HEK293 (cell line): ENCODE data around the gene ARID3B.

Source experiments
- CTCF ChIA-PET: fragments of 350-600 bp; formaldehyde crosslinking; extraction: SDS; loops from one replicate; lab custom pipeline; 2021; ENCODE audit warnings: antibody characterized with exemption; lab: Yijun Ruan, JAX
- POLR2A ChIA-PET: fragments of 300-600 bp; formaldehyde crosslinking; extraction: SDS; loops from one replicate; lab custom pipeline; 2020; ENCODE audit warnings: antibody characterized with exemption, inconsistent platforms; lab: Yijun Ruan, JAX
- H3K27ac ChIP-seq: fragments of 200-500 bp; sonication (Bioruptor generic); 2 replicates; pipeline ENCODE4 v1.5.1; 2014; ENCODE audit warnings: low read depth, low read length, control low read depth, inconsistent platforms; ENCODE audit errors: extremely low read depth
- H3K36me3 ChIP-seq, 2 experiments: fragments of 200-500 bp in 1 of 2; sonication (Bioruptor generic) in 1 of 2; 1 replicate in 1 of 2; 2 replicates in 1 of 2; pipeline ENCODE4 v1.5.1; 2014 to 2017; ENCODE audit warnings: inconsistent platforms in 2 of 2, low read length in 2 of 2; ENCODE audit not compliant: control insufficient read depth in 2 of 2, insufficient read depth in 1 of 2
- H3K4me1 ChIP-seq: fragments of 200-500 bp; sonication (Bioruptor generic); 2 replicates; pipeline ENCODE4 v1.5.1; 2014; ENCODE audit warnings: mild to moderate bottlenecking, low read length, inconsistent platforms; ENCODE audit not compliant: control insufficient read depth, insufficient read depth
- H3K4me3 ChIP-seq: 2 replicates; pipeline ENCODE4 v1.5.1; 2011; ENCODE audit warnings: low read depth, mild to moderate bottlenecking, control low read depth, low read length, moderate library complexity
- H3K9me3 ChIP-seq: fragments of 200-500 bp; sonication (Bioruptor generic); 2 replicates; pipeline ENCODE4 v1.5.1; 2014; ENCODE audit warnings: low read depth, low read length, inconsistent platforms; ENCODE audit not compliant: control insufficient read depth, insufficient read depth
- HOXA7 ChIP-seq: sonication (generic); formaldehyde crosslinking; IDR thresholded peaks from 2 replicates; pipeline ENCODE4 v1.8.1; 2022; ENCODE audit warnings: missing genetic modification reagents, borderline replicate concordance
- KLF8 ChIP-seq: fragments of 450-650 bp; formaldehyde crosslinking; IDR thresholded peaks from 2 replicates; pipeline ENCODE4 v1.5.1; 2016; ENCODE audit warnings: missing biosample characterization, missing genetic modification characterization
- YY1 ChIP-seq: fragments of 450-650 bp; formaldehyde crosslinking; IDR thresholded peaks from 2 replicates; pipeline ENCODE4 v1.5.1; 2018; ENCODE audit warnings: missing biosample characterization, missing genetic modification characterization
- ZBTB20 ChIP-seq: fragments of 450-650 bp; formaldehyde crosslinking; IDR thresholded peaks from 2 replicates; pipeline ENCODE4 v1.5.1; 2016; ENCODE audit warnings: missing biosample characterization, missing genetic modification characterization
- ZBTB48 ChIP-seq: fragments of 450-650 bp; formaldehyde crosslinking; IDR thresholded peaks from 2 replicates; pipeline ENCODE4 v1.5.1; 2016; ENCODE audit warnings: missing biosample characterization, missing genetic modification characterization
- ZNF214 ChIP-seq: fragments of 450-650 bp; formaldehyde crosslinking; IDR thresholded peaks from 2 replicates; pipeline ENCODE4 v1.5.1; 2017; ENCODE audit warnings: missing biosample characterization, mild to moderate bottlenecking, missing genetic modification characterization, borderline replicate concordance
- ZNF223 ChIP-seq: fragments of 450-650 bp; formaldehyde crosslinking; IDR thresholded peaks from 2 replicates; pipeline ENCODE4 v1.5.1; 2016; ENCODE audit warnings: missing biosample characterization, missing genetic modification characterization
- ZNF23 ChIP-seq: fragments of 450-650 bp; formaldehyde crosslinking; IDR thresholded peaks from 2 replicates; pipeline ENCODE4 v1.5.1; 2016; ENCODE audit warnings: missing biosample characterization, missing genetic modification characterization, borderline replicate concordance
- ZNF274 ChIP-seq, 2 experiments: fragments of 200-500 bp in 1 of 2; fragments of 450-650 bp in 1 of 2; sonication (Bioruptor generic) in 1 of 2; formaldehyde crosslinking in 1 of 2; IDR thresholded peaks; 2 replicates each; pipeline versions ENCODE4 v1.5.1 to v1.6.1; 2014 to 2016; ENCODE audit warnings: borderline replicate concordance in 1 of 2, inconsistent platforms in 1 of 2, low read length in 1 of 2, missing biosample characterization in 1 of 2, missing genetic modification characterization in 1 of 2
- ZNF335 ChIP-seq: fragments of 450-650 bp; formaldehyde crosslinking; conservative IDR thresholded peaks from 2 replicates; pipeline ENCODE4 v1.5.1; 2016; ENCODE audit warnings: missing biosample characterization, missing genetic modification characterization
- ZNF37A ChIP-seq: fragments of 450-650 bp; IDR thresholded peaks from 2 replicates; pipeline ENCODE4 v1.5.1; 2018; ENCODE audit warnings: missing biosample characterization, missing genetic modification characterization
- ZNF416 ChIP-seq: fragments of 450-650 bp; formaldehyde crosslinking; IDR thresholded peaks from 2 replicates; pipeline ENCODE4 v1.5.1; 2016; ENCODE audit warnings: missing biosample characterization, missing genetic modification characterization
- ZNF529 ChIP-seq: fragments of 450-650 bp; formaldehyde crosslinking; IDR thresholded peaks from 2 replicates; pipeline ENCODE4 v1.5.1; 2017; ENCODE audit warnings: missing genetic modification characterization, missing biosample characterization; ENCODE audit not compliant: insufficient replicate concordance
- ZNF585B ChIP-seq: fragments of 450-650 bp; formaldehyde crosslinking; IDR thresholded peaks from 2 replicates; pipeline ENCODE4 v1.5.1; 2016; ENCODE audit warnings: missing biosample characterization, missing genetic modification characterization
- ZNF629 ChIP-seq: fragments of 450-650 bp; formaldehyde crosslinking; IDR thresholded peaks from 2 replicates; pipeline ENCODE4 v1.5.1; 2017; ENCODE audit warnings: missing biosample characterization, missing genetic modification characterization
- ZNF701 ChIP-seq: fragments of 450-650 bp; formaldehyde crosslinking; IDR thresholded peaks from 2 replicates; pipeline ENCODE4 v1.5.1; 2016; ENCODE audit warnings: missing biosample characterization, missing genetic modification characterization
- ZNF76 ChIP-seq: fragments of 450-650 bp; formaldehyde crosslinking; IDR thresholded peaks from 2 replicates; pipeline ENCODE4; 2016; ENCODE audit warnings: low read depth, missing biosample characterization, missing genetic modification characterization, borderline replicate concordance
- ZNF843 ChIP-seq: fragments of 450-650 bp; formaldehyde crosslinking; IDR thresholded peaks from 2 replicates; pipeline ENCODE4 v1.5.1; 2016; ENCODE audit warnings: missing biosample characterization, missing genetic modification characterization
- TF ChIP-seq, protein P1 (sequence below): fragments of 450-650 bp; formaldehyde crosslinking; IDR thresholded peaks from 2 replicates; pipeline ENCODE4 v1.5.1; 2016; ENCODE audit warnings: missing biosample characterization, missing genetic modification characterization
- TF ChIP-seq, protein P2 (sequence below): fragments of 450-650 bp; formaldehyde crosslinking; IDR thresholded peaks from 2 replicates; pipeline ENCODE4 v1.5.1; 2016; ENCODE audit warnings: missing biosample characterization, missing genetic modification characterization
- TF ChIP-seq, protein P3 (sequence below): fragments of 450-650 bp; formaldehyde crosslinking; IDR thresholded peaks from 2 replicates; pipeline ENCODE4 v1.5.1; 2016; ENCODE audit warnings: missing biosample characterization, missing genetic modification characterization
- TF ChIP-seq, protein P4 (sequence below): IDR thresholded peaks from 2 replicates; pipeline ENCODE4 v1.6.1; 2011; ENCODE audit warnings: mild to moderate bottlenecking, low read depth, low read length, borderline replicate concordance

Gene ARID3B

DNA sequence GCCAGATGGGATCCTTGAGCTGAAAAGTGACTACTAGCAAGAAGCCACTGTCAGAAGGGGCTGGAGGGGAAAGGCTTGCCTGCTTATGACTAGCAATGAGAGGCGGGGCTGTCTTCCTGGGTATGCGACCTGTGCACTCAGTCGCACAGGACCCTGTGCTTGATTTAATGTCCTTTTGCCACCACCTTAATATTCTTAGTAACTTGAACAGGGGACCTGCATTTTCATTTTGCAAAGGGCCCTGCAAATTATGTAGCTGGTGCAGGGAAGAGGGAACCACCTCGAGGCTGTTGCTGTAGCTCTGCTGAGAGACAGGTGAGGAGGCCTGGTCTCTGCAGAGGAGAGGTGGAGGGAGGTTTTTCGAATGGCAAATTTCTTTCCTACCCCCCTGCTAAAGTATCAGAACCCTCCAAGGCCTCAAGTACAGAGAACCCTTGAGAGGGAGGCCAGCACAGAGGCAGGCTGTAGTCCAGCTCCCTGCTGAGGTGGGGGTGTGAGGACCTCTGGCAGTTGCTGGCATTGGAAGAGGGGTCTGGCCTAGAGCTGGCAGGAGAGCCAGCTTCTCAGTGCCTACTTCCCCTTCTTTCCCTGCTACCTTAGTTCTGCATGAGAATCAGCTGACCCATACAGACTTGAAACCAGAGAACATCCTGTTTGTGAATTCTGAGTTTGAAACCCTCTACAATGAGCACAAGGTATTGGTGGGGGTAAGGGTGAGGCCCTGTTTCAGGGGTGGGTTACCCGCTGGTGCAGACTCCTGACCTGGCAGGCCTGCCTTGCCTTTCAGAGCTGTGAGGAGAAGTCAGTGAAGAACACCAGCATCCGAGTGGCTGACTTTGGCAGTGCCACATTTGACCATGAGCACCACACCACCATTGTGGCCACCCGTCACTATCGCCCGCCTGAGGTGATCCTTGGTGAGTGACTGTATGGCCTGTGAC, 86.0 kb downstream of the ARID3B start (continued):
- TF ChIP-seq ZBTB20 (tag by site-specific recombination) (no peak), ZNF37A (tag by site-specific recombination) (no peak), KLF8 (no peak), ZNF629 (tag by site-specific recombination) (no peak), ZNF23 (tag by site-specific recombination) (no peak)
- TF ChIP-seq, protein P1, sequence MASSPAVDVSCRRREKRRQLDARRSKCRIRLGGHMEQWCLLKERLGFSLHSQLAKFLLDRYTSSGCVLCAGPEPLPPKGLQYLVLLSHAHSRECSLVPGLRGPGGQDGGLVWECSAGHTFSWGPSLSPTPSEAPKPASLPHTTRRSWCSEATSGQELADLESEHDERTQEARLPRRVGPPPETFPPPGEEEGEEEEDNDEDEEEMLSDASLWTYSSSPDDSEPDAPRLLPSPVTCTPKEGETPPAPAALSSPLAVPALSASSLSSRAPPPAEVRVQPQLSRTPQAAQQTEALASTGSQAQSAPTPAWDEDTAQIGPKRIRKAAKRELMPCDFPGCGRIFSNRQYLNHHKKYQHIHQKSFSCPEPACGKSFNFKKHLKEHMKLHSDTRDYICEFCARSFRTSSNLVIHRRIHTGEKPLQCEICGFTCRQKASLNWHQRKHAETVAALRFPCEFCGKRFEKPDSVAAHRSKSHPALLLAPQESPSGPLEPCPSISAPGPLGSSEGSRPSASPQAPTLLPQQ, result no peak

DNA sequence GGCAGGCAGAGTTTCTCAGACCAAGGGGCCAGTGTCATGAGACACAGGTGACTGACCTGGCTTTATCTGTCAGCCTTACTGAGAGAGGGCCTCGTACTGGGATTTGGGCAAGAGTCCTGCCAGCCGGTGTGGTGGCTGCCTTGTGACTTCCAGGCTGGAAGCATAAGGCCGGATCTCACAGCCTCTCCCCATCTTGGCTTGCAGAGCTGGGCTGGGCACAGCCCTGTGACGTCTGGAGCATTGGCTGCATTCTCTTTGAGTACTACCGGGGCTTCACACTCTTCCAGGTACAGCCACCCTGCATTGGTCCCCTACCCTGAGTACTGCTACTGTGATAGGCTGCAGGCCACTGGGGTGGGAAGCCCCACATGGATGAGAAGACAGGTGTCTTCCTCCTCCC, 86.7 kb downstream of the ARID3B start:
- ChIA-PET CTCF (interaction anchor here (0.8 to 12.8 kb wide), 3 partner anchors 142 to 245 kb away, joined by 3 to 120 read pairs (median 5); no protein-coding TSS in a partner anchor), POLR2A (interaction anchor here (1.3 to 1.7 kb wide), 2 partner anchors 12 to 167 kb away, joined by 5 read pairs; partner anchors contain the start of genes CLK3 and UBL7)
- no peak overlapping the region for H3K4me3 ChIP-seq
- H3K9me3 ChIP-seq, result no peaks in the 10 kb centered on the region
- H3K4me1 ChIP-seq, result no peaks in the 10 kb centered on the region
- TF ChIP-seq ZNF843 (no peak), HOXA7 (CRISPR knock-in tag) (no peak), ZBTB48 (tag by site-specific recombination) (no peak), ZNF76 (tag by site-specific recombination) (no peak), ZNF274 (IDR thresholded peaks at IDR 0.05; ENCODE audit: low read length) (no peak), ZNF274 (tag by site-specific recombination; IDR thresholded peaks at IDR 0.05; ENCODE audit: borderline replicate concordance) (no peak), ZNF335 (tag by site-specific recombination) (no peak), ZNF585B (tag by site-specific recombination) (no peak), ZNF37A (tag by site-specific recombination) (no peak), ZNF214 (no peak), ZNF416 (no peak), ZNF223 (tag by site-specific recombination) (no peak), YY1 (tag by site-specific recombination) (no peak), ZNF529 (tag by site-specific recombination) (no peak), ZNF701 (tag by site-specific recombination) (no peak)
- TF ChIP-seq, protein P2, sequence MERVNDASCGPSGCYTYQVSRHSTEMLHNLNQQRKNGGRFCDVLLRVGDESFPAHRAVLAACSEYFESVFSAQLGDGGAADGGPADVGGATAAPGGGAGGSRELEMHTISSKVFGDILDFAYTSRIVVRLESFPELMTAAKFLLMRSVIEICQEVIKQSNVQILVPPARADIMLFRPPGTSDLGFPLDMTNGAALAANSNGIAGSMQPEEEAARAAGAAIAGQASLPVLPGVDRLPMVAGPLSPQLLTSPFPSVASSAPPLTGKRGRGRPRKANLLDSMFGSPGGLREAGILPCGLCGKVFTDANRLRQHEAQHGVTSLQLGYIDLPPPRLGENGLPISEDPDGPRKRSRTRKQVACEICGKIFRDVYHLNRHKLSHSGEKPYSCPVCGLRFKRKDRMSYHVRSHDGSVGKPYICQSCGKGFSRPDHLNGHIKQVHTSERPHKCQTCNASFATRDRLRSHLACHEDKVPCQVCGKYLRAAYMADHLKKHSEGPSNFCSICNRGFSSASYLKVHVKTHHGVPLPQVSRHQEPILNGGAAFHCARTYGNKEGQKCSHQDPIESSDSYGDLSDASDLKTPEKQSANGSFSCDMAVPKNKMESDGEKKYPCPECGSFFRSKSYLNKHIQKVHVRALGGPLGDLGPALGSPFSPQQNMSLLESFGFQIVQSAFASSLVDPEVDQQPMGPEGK (tag by site-specific recombination), result no peak
- TF ChIP-seq, protein P1, result no peak
- TF ChIP-seq, protein P3, sequence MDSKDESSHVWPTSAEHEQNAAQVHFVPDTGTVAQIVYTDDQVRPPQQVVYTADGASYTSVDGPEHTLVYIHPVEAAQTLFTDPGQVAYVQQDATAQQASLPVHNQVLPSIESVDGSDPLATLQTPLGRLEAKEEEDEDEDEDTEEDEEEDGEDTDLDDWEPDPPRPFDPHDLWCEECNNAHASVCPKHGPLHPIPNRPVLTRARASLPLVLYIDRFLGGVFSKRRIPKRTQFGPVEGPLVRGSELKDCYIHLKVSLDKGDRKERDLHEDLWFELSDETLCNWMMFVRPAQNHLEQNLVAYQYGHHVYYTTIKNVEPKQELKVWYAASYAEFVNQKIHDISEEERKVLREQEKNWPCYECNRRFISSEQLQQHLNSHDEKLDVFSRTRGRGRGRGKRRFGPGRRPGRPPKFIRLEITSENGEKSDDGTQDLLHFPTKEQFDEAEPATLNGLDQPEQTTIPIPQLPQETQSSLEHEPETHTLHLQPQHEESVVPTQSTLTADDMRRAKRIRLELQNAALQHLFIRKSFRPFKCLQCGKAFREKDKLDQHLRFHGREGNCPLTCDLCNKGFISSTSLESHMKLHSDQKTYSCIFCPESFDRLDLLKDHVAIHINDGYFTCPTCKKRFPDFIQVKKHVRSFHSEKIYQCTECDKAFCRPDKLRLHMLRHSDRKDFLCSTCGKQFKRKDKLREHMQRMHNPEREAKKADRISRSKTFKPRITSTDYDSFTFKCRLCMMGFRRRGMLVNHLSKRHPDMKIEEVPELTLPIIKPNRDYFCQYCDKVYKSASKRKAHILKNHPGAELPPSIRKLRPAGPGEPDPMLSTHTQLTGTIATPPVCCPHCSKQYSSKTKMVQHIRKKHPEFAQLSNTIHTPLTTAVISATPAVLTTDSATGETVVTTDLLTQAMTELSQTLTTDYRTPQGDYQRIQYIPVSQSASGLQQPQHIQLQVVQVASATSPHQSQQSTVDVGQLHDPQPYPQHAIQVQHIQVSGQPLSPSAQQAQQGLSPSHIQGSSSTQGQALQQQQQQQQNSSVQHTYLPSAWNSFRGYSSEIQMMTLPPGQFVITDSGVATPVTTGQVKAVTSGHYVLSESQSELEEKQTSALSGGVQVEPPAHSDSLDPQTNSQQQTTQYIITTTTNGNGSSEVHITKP (tag by site-specific recombination), result no peak
- TF ChIP-seq, protein P4, sequence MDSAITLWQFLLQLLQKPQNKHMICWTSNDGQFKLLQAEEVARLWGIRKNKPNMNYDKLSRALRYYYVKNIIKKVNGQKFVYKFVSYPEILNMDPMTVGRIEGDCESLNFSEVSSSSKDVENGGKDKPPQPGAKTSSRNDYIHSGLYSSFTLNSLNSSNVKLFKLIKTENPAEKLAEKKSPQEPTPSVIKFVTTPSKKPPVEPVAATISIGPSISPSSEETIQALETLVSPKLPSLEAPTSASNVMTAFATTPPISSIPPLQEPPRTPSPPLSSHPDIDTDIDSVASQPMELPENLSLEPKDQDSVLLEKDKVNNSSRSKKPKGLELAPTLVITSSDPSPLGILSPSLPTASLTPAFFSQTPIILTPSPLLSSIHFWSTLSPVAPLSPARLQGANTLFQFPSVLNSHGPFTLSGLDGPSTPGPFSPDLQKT, result no peak
- H3K27ac ChIP-seq, result no peak overlapping the region
- H3K36me3 ChIP-seq, result peaks cover 47 to 100% of the 10 kb centered on the region in 2 experiments
